GM12878 (cell line): ENCODE results near the gene OPCML. TPM values are rescaled to one million over a fixed set of nuclear protein-coding genes. Genes with fewer than 3 reads are reported as not detected.

ENCODE experiments used
- BACH1 ChIP-seq: fragments of 450-650 bp; IDR thresholded peaks from 2 replicates; pipeline ENCODE4 v1.6.1; 2017; ENCODE audit warnings: mild to moderate bottlenecking, borderline replicate concordance
- EED ChIP-seq: sonication (generic); IDR thresholded peaks from 2 replicates; pipeline ENCODE4 v1.6.1; 2016; ENCODE audit warnings: antibody characterized with exemption, low read depth
- HCFC1 ChIP-seq: fragments of 150-350 bp; IDR thresholded peaks from 2 replicates; pipeline ENCODE4 v1.6.1; 2014; ENCODE audit warnings: low read length
- IKZF2 ChIP-seq, 2 experiments: fragments of 450-650 bp; IDR thresholded peaks; 2 replicates each; pipeline ENCODE4 v1.6.1; 2017; ENCODE audit warnings: mild to moderate bottlenecking in 2 of 2, moderate library complexity in 2 of 2
- KDM1A ChIP-seq: fragments of 200-600 bp; sonication (generic); IDR thresholded peaks from 2 replicates; pipeline ENCODE4 v1.6.1; 2016; ENCODE audit warnings: borderline replicate concordance
- MYC ChIP-seq: IDR thresholded peaks from 2 replicates; pipeline ENCODE4 v1.6.1; 2011; ENCODE audit warnings: mild to moderate bottlenecking, low read length, moderate library complexity, inconsistent platforms; ENCODE audit not compliant: insufficient read depth, insufficient replicate concordance, insufficient read length, severe bottlenecking
- NFYB ChIP-seq: IDR thresholded peaks from 2 replicates; pipeline ENCODE4 v1.6.1; 2011; ENCODE audit warnings: low read depth, mild to moderate bottlenecking, low read length, improper control_type of control experiment, moderate library complexity; ENCODE audit not compliant: insufficient read depth
- NR2C2 ChIP-seq: IDR thresholded peaks from 2 replicates; pipeline ENCODE4 v1.6.1; 2011; ENCODE audit warnings: borderline replicate concordance, low read depth; ENCODE audit not compliant: control insufficient read depth, insufficient read length
- NRF1 ChIP-seq: conservative IDR thresholded peaks from 2 replicates; pipeline ENCODE4 v1.6.1; 2011; ENCODE audit warnings: mild to moderate bottlenecking, low read depth, low read length, improper control_type of control experiment
- POLR2A ChIP-seq: IDR thresholded peaks from 2 replicates; pipeline ENCODE4 v1.6.1; 2011; ENCODE audit warnings: low read depth, mild to moderate bottlenecking, low read length
- POU2F2 ChIP-seq: IDR thresholded peaks from 3 replicates; pipeline ENCODE4 v1.6.1; 2011; ENCODE audit warnings: low read depth, mild to moderate bottlenecking, low read length, borderline replicate concordance
- RELA ChIP-seq: fragments of 450-650 bp; IDR thresholded peaks from 2 replicates; pipeline ENCODE4 v1.8.0; 2014; ENCODE audit warnings: borderline replicate concordance; ENCODE audit not compliant: partially characterized antibody
- RFX5 ChIP-seq: IDR thresholded peaks from 2 replicates; pipeline ENCODE4 v1.6.1; 2011; ENCODE audit warnings: low read depth, low read length, improper control_type of control experiment
- SMARCA5 ChIP-seq: fragments of 450-650 bp; IDR thresholded peaks from 2 replicates; pipeline ENCODE4 v1.6.1; 2017; ENCODE audit warnings: mild to moderate bottlenecking
- polyA plus RNA-seq, 11 experiments: library from polyadenylated mRNA; depleted of rRNA in 4 of 11; unstranded in 6 of 11; stranded (reverse) in 5 of 11; fragments of >200 nt; fragmentation: Nextera tagmentation in 4 of 11; fragmentation: Illumina TruSeq in 1 of 11; extraction: Ambion mirVana in 4 of 11; extraction: Trizol in 1 of 11; gene quantifications; 1 replicate in 1 of 11; 2 replicates in 10 of 11; pipeline versions ENCODE4 v1.2.1 to v1.2.3, GENCODE V29; 2011 to 2016; ENCODE audit warnings: inconsistent platforms in 2 of 11, missing spikeins in 2 of 11, low read depth in 1 of 11
- total RNA-seq, 4 experiments: library from RNA; depleted of rRNA in 3 of 4; stranded (reverse); fragments of >200 nt in 3 of 4; fragmentation: Illumina TruSeq in 1 of 4; extraction: Trizol in 1 of 4; gene quantifications; 2 replicates each; pipeline versions ENCODE4 v1.2.1 to v1.2.3, GENCODE V29; 2013 to 2021
- TF ChIP-seq, protein P1 (sequence below): IDR thresholded peaks from 2 replicates; pipeline ENCODE4 v1.6.1; 2012; ENCODE audit warnings: improper control_type of control experiment, low read depth, low read length; ENCODE audit not compliant: insufficient replicate concordance
- TF ChIP-seq, protein P2 (sequence below): IDR thresholded peaks from 2 replicates; pipeline ENCODE4 v1.6.1; 2012; ENCODE audit warnings: low read depth, low read length, improper control_type of control experiment
- TF ChIP-seq, protein P3 (sequence below): fragments of 450-650 bp; IDR thresholded peaks from 2 replicates; pipeline ENCODE4 v1.6.1; 2017; ENCODE audit warnings: mild to moderate bottlenecking, moderate library complexity
- TF ChIP-seq, protein P4 (sequence below): fragments of 450-650 bp; IDR thresholded peaks from 2 replicates; pipeline ENCODE4 v1.6.1; 2017; ENCODE audit warnings: mild to moderate bottlenecking, moderate library complexity

Gene OPCML
- total and polyA plus RNA-seq, 10 of the 15 experiments (the other 5 are each of a cell fraction or from before 2014, with no cell fraction given): 0.84 TPM; not detected in 9

DNA sequence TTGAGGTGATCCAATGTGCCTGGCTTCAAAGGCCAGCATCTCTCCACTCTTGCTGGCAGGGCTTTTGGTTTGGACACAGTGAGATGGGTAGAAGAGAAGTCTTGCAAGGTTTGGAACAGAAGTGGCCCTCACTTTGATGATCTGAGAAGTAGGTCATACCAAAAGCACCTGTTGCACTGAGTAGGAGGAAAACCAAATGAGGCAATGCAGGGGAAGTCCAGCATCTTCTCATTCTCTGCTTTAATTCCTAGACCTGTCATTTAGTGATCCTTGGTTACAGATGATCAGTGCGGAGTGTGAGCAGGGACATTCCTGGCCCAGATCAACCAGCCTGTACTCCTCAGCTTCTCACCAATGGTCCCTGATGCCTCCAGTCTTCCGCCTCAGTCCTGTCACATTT is 990.5 kb downstream of the OPCML start (continued):
- TF ChIP-seq, protein P1, sequence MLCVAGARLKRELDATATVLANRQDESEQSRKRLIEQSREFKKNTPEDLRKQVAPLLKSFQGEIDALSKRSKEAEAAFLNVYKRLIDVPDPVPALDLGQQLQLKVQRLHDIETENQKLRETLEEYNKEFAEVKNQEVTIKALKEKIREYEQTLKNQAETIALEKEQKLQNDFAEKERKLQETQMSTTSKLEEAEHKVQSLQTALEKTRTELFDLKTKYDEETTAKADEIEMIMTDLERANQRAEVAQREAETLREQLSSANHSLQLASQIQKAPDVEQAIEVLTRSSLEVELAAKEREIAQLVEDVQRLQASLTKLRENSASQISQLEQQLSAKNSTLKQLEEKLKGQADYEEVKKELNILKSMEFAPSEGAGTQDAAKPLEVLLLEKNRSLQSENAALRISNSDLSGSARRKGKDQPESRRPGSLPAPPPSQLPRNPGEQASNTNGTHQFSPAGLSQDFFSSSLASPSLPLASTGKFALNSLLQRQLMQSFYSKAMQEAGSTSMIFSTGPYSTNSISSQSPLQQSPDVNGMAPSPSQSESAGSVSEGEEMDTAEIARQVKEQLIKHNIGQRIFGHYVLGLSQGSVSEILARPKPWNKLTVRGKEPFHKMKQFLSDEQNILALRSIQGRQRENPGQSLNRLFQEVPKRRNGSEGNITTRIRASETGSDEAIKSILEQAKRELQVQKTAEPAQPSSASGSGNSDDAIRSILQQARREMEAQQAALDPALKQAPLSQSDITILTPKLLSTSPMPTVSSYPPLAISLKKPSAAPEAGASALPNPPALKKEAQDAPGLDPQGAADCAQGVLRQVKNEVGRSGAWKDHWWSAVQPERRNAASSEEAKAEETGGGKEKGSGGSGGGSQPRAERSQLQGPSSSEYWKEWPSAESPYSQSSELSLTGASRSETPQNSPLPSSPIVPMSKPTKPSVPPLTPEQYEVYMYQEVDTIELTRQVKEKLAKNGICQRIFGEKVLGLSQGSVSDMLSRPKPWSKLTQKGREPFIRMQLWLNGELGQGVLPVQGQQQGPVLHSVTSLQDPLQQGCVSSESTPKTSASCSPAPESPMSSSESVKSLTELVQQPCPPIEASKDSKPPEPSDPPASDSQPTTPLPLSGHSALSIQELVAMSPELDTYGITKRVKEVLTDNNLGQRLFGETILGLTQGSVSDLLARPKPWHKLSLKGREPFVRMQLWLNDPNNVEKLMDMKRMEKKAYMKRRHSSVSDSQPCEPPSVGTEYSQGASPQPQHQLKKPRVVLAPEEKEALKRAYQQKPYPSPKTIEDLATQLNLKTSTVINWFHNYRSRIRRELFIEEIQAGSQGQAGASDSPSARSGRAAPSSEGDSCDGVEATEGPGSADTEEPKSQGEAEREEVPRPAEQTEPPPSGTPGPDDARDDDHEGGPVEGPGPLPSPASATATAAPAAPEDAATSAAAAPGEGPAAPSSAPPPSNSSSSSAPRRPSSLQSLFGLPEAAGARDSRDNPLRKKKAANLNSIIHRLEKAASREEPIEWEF: no peak
- TF ChIP-seq POLR2A (no peak), SMARCA5 (no peak), NRF1 (no peak), RFX5 (peak; percentile 36; the same call in 1 of the 2 replicates), NR2C2 (no peak), KDM1A (no peak), EED (peak; percentile 82), MYC (no peak), NFYB (no peak), HCFC1 (no peak), BACH1 (no peak), RELA (no peak), POU2F2 (no peak), IKZF2 (IDR thresholded peaks at IDR 0.05) (peak; percentile 38 to 50; a peak in 1 of 4 replicates)
- TF ChIP-seq, protein P2, sequence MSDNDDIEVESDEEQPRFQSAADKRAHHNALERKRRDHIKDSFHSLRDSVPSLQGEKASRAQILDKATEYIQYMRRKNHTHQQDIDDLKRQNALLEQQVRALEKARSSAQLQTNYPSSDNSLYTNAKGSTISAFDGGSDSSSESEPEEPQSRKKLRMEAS: no peak
- TF ChIP-seq, protein P3, sequence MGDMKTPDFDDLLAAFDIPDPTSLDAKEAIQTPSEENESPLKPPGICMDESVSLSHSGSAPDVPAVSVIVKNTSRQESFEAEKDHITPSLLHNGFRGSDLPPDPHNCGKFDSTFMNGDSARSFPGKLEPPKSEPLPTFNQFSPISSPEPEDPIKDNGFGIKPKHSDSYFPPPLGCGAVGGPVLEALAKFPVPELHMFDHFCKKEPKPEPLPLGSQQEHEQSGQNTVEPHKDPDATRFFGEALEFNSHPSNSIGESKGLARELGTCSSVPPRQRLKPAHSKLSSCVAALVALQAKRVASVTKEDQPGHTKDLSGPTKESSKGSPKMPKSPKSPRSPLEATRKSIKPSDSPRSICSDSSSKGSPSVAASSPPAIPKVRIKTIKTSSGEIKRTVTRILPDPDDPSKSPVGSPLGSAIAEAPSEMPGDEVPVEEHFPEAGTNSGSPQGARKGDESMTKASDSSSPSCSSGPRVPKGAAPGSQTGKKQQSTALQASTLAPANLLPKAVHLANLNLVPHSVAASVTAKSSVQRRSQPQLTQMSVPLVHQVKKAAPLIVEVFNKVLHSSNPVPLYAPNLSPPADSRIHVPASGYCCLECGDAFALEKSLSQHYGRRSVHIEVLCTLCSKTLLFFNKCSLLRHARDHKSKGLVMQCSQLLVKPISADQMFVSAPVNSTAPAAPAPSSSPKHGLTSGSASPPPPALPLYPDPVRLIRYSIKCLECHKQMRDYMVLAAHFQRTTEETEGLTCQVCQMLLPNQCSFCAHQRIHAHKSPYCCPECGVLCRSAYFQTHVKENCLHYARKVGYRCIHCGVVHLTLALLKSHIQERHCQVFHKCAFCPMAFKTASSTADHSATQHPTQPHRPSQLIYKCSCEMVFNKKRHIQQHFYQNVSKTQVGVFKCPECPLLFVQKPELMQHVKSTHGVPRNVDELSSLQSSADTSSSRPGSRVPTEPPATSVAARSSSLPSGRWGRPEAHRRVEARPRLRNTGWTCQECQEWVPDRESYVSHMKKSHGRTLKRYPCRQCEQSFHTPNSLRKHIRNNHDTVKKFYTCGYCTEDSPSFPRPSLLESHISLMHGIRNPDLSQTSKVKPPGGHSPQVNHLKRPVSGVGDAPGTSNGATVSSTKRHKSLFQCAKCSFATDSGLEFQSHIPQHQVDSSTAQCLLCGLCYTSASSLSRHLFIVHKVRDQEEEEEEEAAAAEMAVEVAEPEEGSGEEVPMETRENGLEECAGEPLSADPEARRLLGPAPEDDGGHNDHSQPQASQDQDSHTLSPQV: no peak
- TF ChIP-seq, protein P4, sequence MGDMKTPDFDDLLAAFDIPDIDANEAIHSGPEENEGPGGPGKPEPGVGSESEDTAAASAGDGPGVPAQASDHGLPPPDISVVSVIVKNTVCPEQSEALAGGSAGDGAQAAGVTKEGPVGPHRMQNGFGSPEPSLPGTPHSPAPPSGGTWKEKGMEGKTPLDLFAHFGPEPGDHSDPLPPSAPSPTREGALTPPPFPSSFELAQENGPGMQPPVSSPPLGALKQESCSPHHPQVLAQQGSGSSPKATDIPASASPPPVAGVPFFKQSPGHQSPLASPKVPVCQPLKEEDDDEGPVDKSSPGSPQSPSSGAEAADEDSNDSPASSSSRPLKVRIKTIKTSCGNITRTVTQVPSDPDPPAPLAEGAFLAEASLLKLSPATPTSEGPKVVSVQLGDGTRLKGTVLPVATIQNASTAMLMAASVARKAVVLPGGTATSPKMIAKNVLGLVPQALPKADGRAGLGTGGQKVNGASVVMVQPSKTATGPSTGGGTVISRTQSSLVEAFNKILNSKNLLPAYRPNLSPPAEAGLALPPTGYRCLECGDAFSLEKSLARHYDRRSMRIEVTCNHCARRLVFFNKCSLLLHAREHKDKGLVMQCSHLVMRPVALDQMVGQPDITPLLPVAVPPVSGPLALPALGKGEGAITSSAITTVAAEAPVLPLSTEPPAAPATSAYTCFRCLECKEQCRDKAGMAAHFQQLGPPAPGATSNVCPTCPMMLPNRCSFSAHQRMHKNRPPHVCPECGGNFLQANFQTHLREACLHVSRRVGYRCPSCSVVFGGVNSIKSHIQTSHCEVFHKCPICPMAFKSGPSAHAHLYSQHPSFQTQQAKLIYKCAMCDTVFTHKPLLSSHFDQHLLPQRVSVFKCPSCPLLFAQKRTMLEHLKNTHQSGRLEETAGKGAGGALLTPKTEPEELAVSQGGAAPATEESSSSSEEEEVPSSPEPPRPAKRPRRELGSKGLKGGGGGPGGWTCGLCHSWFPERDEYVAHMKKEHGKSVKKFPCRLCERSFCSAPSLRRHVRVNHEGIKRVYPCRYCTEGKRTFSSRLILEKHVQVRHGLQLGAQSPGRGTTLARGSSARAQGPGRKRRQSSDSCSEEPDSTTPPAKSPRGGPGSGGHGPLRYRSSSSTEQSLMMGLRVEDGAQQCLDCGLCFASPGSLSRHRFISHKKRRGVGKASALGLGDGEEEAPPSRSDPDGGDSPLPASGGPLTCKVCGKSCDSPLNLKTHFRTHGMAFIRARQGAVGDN: no peak
